Measurements from ENCODE around the gene PKNOX2. TPM values are rescaled to one million over a fixed set of nuclear protein-coding genes. Genes with fewer than 3 reads are reported as not detected.

PKNOX2 gene
- total RNA-seq, 1 experiment from 2014 or later, result not detected

- H3K4me1 Mint-ChIP-seq (ENCODE audit: low read depth, unreplicated experiment), result peaks cover 12% of the 10 kb centered on the region
- no peak overlapping the region for H3K4me3 Mint-ChIP-seq (ENCODE audit: unreplicated experiment)
- no peaks in the 10 kb centered on the region for H3K9me3 Mint-ChIP-seq (ENCODE audit: unreplicated experiment)
- H3K27ac Mint-ChIP-seq (ENCODE audit: unreplicated experiment), result no peak overlapping the region
- H3K9me3 ChIP-seq, result no peaks in the 10 kb centered on the region
- H3K4me3 ChIP-seq (ENCODE audit: low read depth, low read length), result no peak overlapping the region
- H3K27me3 ChIP-seq (replicated peaks; ENCODE audit: control insufficient read depth, insufficient read depth, low read length), result peaks cover 3% of the 10 kb centered on the region; the same call in 1 of the 2 replicates
- no peaks in the 10 kb centered on the region for H3K36me3 ChIP-seq (ENCODE audit: control insufficient read depth, insufficient read depth, low read length)
- TF ChIP-seq, protein P1, sequence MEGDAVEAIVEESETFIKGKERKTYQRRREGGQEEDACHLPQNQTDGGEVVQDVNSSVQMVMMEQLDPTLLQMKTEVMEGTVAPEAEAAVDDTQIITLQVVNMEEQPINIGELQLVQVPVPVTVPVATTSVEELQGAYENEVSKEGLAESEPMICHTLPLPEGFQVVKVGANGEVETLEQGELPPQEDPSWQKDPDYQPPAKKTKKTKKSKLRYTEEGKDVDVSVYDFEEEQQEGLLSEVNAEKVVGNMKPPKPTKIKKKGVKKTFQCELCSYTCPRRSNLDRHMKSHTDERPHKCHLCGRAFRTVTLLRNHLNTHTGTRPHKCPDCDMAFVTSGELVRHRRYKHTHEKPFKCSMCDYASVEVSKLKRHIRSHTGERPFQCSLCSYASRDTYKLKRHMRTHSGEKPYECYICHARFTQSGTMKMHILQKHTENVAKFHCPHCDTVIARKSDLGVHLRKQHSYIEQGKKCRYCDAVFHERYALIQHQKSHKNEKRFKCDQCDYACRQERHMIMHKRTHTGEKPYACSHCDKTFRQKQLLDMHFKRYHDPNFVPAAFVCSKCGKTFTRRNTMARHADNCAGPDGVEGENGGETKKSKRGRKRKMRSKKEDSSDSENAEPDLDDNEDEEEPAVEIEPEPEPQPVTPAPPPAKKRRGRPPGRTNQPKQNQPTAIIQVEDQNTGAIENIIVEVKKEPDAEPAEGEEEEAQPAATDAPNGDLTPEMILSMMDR (IDR thresholded peaks at IDR 0.05; ENCODE audit: insufficient read depth in 1 of 2, low read depth in 1 of 2, low read length in 1 of 2, severe bottlenecking in 1 of 2, unreplicated experiment in 1 of 2), result peak in 1 of 2 experiments; percentile 57
- ChIA-PET CTCF (no interaction called here), POLR2A (no interaction called here)
- peaks cover 29% of the 10 kb centered on the region for H3K27me3 Mint-ChIP-seq (ENCODE audit: insufficient read depth, unreplicated experiment)
- DNase-seq, result peak in 1 of 2 experiments; percentile 40
- no peaks in the 10 kb centered on the region for H3K36me3 Mint-ChIP-seq (ENCODE audit: insufficient read depth, unreplicated experiment)
- BruUV-seq (replicated peaks), result no TSS peak
- H3K4me1 ChIP-seq, result peaks cover 10% of the 10 kb centered on the region
- intact Hi-C loops (cut with micrococcal nuclease; ENCODE audit: unreplicated experiment), result no loop called here
Observed at GRCh38 chr11:125393331-125393730, 228.8 kb downstream of the PKNOX2 start.

DNA sequence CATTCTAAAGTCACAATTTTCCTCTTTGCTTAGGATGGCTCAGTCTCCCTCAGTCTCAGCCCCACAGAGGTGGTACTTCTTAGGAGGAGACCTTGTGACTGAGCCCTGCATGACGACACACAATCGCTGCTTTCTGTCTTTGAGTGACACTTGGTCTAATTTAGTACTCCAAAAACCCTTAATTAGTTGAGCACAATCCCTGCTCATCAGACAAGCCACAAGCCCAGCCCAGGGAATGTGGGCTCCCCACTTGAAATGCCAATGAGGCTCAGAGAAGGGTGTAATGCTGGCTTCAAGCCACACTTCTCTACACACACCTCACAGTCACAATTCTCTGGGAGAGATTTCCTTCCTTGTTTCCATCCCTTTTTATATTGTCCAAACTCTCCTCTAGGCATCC lies 229.7 kb downstream of the PKNOX2 start:
- BruUV-seq (replicated peaks), result no TSS peak
- no peaks in the 10 kb centered on the region for H3K9me3 Mint-ChIP-seq (ENCODE audit: unreplicated experiment)
- Histone ChIP-seq H3K36me3 (ENCODE audit: control insufficient read depth, insufficient read depth, low read length) (no peaks in the 10 kb centered on the region), H3K27me3 (replicated peaks; ENCODE audit: control insufficient read depth, insufficient read depth, low read length) (peaks cover 3% of the 10 kb centered on the region; the same call in 1 of the 2 replicates), H3K4me1 (peaks cover 10% of the 10 kb centered on the region), H3K9me3 (no peaks in the 10 kb centered on the region), H3K4me3 (ENCODE audit: low read depth, low read length) (no peak overlapping the region)
- peaks cover 36% of the 10 kb centered on the region for H3K27me3 Mint-ChIP-seq (ENCODE audit: insufficient read depth, unreplicated experiment)
- TF ChIP-seq, protein P1 (IDR thresholded peaks at IDR 0.05; ENCODE audit: insufficient read depth in 1 of 2, low read depth in 1 of 2, low read length in 1 of 2, severe bottlenecking in 1 of 2, unreplicated experiment in 1 of 2), result no peak
- no peak for DNase-seq
- H3K4me3 Mint-ChIP-seq (ENCODE audit: unreplicated experiment), result no peak overlapping the region
- CTCF ChIA-PET, result no interaction called here
- POLR2A ChIA-PET, result no interaction called here
- H3K27ac Mint-ChIP-seq (ENCODE audit: unreplicated experiment), result no peak overlapping the region
- intact Hi-C loops (cut with micrococcal nuclease; ENCODE audit: unreplicated experiment), result no loop called here
- no peaks in the 10 kb centered on the region for H3K36me3 Mint-ChIP-seq (ENCODE audit: insufficient read depth, unreplicated experiment)
- peaks cover 12% of the 10 kb centered on the region for H3K4me1 Mint-ChIP-seq (ENCODE audit: low read depth, unreplicated experiment)

- no peaks in the 10 kb centered on the region for H3K36me3 ChIP-seq (ENCODE audit: control insufficient read depth, insufficient read depth, low read length)
- no peaks in the 10 kb centered on the region for H3K9me3 ChIP-seq
- Mint-ChIP-seq H3K27me3 (ENCODE audit: insufficient read depth, unreplicated experiment) (peaks cover 45% of the 10 kb centered on the region), H3K4me1 (ENCODE audit: low read depth, unreplicated experiment) (no peaks in the 10 kb centered on the region), H3K27ac (ENCODE audit: unreplicated experiment) (no peak overlapping the region), H3K36me3 (ENCODE audit: insufficient read depth, unreplicated experiment) (no peaks in the 10 kb centered on the region), H3K9me3 (ENCODE audit: unreplicated experiment) (no peaks in the 10 kb centered on the region), H3K4me3 (ENCODE audit: unreplicated experiment) (no peak overlapping the region)
- POLR2A ChIA-PET, result no interaction called here
- no peaks in the 10 kb centered on the region for H3K4me1 ChIP-seq
- no peak overlapping the region for H3K4me3 ChIP-seq (ENCODE audit: low read depth, low read length)
- BruUV-seq (replicated peaks), result no TSS peak
- TF ChIP-seq, protein P1 (IDR thresholded peaks at IDR 0.05; ENCODE audit: insufficient read depth in 1 of 2, low read depth in 1 of 2, low read length in 1 of 2, severe bottlenecking in 1 of 2, unreplicated experiment in 1 of 2), result no peak
- H3K27me3 ChIP-seq (replicated peaks; ENCODE audit: control insufficient read depth, insufficient read depth, low read length), result peaks cover 6% of the 10 kb centered on the region
- CTCF ChIA-PET, result interaction anchor here (0.6 to 1.7 kb wide), 2 partner anchors 70 to 306 kb away, joined by 3 to 4 read pairs; no protein-coding TSS in a partner anchor
- DNase-seq, result no peak
- intact Hi-C loops (cut with micrococcal nuclease; ENCODE audit: unreplicated experiment), result no loop called here
Observed at GRCh38 chr11:125397421-125397820, 232.9 kb downstream of the PKNOX2 start.

All from Caco-2 (cell line).